Choroid plexus epithelial cell (primary cell): ENCODE results near the gene C1orf74.
A peak's percentile ranks its signal among the peaks of the same experiment; 100 is the strongest.

Experiments
- DNase-seq: peaks from one replicate; pipeline ENCODE4 v3.0.0-alpha.2; 2010; ENCODE audit warnings: low read depth
- H3K4me3 ChIP-seq: 2 replicates; pipeline ENCODE4 v1.5.1; 2011; ENCODE audit warnings: low read depth, mild to moderate bottlenecking, control low read depth, low read length, moderate library complexity
- TF ChIP-seq, protein P1 (sequence below): conservative IDR thresholded peaks from 2 replicates; pipeline ENCODE4 v1.5.1; 2011; ENCODE audit warnings: low read depth, mild to moderate bottlenecking, control low read depth, inconsistent platforms, low read length, moderate library complexity

The C1orf74 gene

DNA sequence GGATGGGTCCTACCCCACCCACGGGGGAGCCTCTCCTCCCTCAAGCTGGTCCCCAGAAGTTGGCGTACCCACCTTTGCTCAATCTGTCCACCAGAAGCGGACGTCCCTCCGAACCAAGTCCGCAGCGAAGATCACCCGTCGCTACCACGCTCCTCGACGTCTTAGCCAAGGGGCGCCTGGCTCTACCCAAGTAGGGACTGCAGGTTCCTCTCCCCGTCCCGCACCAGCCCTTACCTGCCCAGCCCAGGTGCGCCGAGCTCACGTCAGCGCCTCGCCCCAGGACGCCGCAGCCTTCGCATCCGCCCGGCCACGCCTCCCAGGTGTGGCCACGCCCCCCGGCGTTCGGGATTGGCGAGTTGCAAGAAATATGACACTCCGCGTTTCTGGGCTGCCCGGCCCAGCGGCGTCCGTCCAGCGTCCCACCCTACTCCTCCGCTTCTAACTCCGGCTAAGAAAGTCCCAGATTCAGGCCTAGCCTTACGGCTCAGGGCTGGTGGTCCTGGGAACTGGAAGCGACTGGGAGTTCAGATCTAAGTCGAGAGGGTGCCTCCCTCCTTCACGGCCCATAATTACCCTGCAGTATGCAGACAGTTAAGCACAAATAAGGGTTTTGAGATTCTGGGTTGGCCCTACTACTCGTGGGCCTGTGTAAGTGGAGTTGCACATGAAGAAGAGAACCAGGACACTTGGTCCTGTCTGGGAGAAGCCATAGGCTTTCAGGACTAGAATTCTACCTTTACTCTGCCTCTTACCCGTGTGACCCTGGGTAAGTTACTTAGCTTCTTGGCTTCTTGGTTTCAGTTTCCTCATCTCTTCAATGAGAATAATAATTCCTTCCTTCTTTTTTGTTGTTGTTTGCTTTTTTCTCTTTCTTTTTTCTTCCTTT is 21.8 kb upstream of the C1orf74 start, which contains the start of gene IRF6:
TSS of gene IRF6 (minus strand) at position 268 of the 886 bp plus-strand sequence. CDS start 4,729 bp downstream, outside the sequence.
- peak within 1 kb of the TSS; percentile 54 for H3K4me3 ChIP-seq
- TF ChIP-seq, protein P1, sequence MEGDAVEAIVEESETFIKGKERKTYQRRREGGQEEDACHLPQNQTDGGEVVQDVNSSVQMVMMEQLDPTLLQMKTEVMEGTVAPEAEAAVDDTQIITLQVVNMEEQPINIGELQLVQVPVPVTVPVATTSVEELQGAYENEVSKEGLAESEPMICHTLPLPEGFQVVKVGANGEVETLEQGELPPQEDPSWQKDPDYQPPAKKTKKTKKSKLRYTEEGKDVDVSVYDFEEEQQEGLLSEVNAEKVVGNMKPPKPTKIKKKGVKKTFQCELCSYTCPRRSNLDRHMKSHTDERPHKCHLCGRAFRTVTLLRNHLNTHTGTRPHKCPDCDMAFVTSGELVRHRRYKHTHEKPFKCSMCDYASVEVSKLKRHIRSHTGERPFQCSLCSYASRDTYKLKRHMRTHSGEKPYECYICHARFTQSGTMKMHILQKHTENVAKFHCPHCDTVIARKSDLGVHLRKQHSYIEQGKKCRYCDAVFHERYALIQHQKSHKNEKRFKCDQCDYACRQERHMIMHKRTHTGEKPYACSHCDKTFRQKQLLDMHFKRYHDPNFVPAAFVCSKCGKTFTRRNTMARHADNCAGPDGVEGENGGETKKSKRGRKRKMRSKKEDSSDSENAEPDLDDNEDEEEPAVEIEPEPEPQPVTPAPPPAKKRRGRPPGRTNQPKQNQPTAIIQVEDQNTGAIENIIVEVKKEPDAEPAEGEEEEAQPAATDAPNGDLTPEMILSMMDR, result no peak

DNA sequence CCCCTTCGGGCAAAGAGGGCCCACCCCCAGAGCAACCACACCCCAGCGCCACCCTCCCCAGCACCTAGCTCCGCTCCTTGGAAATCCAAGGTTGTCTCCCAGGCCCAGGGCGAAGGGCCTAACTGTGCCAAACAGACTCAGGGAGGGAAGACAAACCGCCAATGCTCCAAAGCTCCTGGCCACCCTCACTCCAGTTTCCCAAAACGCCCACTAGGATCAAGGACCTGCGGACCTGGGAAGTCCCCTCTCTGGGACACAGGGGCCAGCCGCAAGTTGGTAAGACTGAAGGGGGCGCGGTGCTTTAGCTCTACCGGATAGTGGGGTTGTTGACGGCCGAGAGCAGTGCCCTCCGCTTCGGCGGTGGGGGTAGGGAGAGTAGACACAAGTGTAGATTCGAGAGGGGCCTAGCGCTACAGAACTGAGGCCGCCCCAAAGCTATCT is 21.0 kb upstream of the C1orf74 start:
- no peak for DNase-seq
- no peak overlapping the region for H3K4me3 ChIP-seq
- TF ChIP-seq, protein P1, result no peak

More for the DNA sequence above, 21.8 kb upstream of the C1orf74 start, which contains the start of gene IRF6:
- DNase-seq, result peak; percentile 81

DNA sequence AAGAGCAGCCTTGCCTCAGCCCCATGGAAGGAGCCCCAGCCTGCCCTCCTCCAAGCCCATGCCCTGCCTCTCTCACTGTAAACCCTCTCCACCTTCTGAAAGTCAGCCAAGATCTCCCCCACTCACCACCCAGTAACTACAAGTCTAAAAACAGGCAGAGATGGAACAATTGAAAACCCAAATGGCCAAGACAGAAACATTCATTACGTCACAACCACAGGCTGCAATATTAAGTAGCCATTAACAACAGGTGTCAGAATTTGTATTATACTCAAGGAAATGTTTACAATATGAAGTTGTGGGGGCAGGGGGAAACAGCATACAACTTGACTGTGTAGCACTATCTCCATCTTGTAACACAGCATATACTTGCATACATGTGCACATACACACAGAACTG is 19.2 kb upstream of the C1orf74 start:
- TF ChIP-seq, protein P1, result no peak
- H3K4me3 ChIP-seq, result no peak overlapping the region
- DNase-seq, result no peak

DNA sequence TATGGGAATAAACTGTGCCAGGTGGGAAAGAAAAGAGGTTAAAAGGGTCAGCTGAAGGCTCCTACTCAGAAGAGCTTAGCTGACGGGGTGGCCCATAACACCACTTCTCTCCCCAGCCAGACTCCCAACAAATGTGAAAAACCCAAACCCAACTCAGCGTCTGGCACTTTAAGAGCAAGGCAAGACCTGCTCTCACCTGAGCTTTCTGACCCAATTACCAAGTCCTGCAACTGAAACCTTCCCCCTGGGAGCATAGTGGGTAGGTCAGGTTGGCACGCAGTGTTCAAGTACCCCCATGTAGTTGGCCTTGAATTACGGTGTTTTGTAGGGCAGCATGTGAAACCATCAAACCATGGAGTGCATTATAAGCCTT is 18.4 kb upstream of the C1orf74 start:
- no peak overlapping the region for H3K4me3 ChIP-seq
- no peak for DNase-seq
- TF ChIP-seq, protein P1, result no peak

DNA sequence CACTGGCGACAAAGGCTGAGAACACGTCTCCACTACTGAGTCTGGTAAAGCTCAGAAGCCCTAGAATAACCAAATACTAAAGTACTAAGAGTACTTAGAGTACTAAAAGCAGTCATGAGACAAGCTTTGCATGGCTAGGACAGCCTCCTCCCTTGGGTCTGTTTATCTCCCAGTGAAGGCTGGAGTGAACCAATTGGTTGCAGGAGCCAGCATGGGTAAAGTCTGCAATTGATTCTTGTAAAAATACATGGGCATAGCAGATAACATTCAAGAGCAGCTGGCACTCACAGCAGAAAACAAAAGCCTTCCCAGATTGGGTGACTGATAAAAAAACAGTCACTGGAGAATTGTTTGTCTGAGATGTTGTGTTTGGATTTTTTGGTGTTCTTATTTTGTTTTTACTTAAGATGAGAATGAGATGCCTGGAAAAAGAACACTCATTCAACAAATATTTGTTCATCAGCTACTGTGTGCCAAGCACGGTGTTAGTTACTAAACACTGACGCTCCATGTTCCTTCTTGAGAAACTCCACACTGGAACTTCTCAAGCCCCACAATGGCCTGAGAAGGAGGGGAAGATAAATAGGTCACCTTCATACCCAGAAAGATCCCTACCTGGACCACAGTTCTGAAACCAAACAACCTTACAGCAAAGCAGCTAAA is 17.9 kb upstream of the C1orf74 start:
- no peak for DNase-seq
- TF ChIP-seq, protein P1, result no peak

DNA sequence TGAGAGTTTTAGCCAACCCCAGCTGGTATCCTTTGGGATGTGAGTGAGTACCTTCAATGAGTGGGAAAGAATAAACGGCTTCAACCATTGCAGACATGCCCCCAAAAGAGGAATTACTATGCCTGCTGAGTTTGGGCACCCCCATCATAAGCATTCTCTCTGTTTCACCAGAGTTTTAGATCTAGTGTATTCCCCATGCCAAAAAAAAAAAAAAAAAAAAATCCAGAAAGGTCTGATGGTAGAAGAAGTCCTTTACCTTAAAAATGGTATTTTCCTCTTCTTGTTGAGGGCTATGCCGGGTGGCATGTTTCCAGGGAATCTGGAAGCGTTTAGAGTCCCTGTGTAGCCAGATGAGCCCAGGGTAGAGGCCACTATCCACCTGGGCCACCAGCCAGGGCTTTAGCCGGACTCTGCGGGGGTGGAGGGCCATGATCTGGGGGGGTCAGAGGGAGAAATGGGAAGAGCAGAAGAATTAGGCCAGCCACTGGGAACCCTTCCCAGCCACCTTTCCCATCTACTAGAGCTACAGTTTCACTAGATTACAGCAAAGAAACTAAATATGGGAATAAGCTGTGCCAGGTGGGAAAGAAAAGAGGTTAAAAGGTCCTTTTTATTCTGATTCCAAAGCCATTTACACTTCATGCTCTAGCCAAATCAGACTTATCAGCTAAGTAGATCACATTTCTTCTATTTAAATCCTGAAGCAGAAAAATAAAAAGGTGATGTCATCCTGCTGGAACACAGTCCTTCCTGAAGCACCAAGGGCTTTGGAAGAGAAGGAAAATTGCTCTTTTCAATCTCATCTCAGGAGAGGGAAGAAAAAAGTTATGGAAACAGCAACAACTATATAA is 16.9 kb upstream of the C1orf74 start:
- no peak for DNase-seq
- H3K4me3 ChIP-seq, result no peak overlapping the region
- TF ChIP-seq, protein P1, result no peak

More for the DNA sequence above, 17.9 kb upstream of the C1orf74 start:
- H3K4me3 ChIP-seq, result no peak overlapping the region
